Calu3 (cell line): ENCODE data around the gene OR8G1. TPM values are rescaled to one million over a fixed set of nuclear protein-coding genes. Genes with fewer than 3 reads are reported as not detected.

Experiments
- BruUV-seq: library from RNA; stranded (reverse); fragments of 400-500 nt; replicated peaks from 2 replicates; lab custom pipeline; 2021; lab: Mats Ljungman, UMichigan
- CTCF ChIA-PET: fragments of 300-600 bp; sonication (Branson Sonifier 250); formaldehyde crosslinking; loops from one replicate; lab custom pipeline; 2022; ENCODE audit warnings: antibody characterized with exemption; lab: Charles Lee
- DNase-seq: peaks from one replicate; pipeline ENCODE4 v3.0.0; 2022
- H3K27ac Mint-ChIP-seq: one replicate; pipeline ENCODE4 v1.8.0; 2022; ENCODE audit warnings: mixed read lengths; ENCODE audit not compliant: unreplicated experiment
- H3K27me3 Mint-ChIP-seq: one replicate; pipeline ENCODE4 v1.8.0; 2022; ENCODE audit warnings: mixed read lengths; ENCODE audit not compliant: unreplicated experiment
- H3K36me3 Mint-ChIP-seq: one replicate; pipeline ENCODE4 v1.8.0; 2022; ENCODE audit warnings: mild to moderate bottlenecking, moderate library complexity, mixed read lengths; ENCODE audit not compliant: insufficient read depth, unreplicated experiment
- H3K4me1 Mint-ChIP-seq: one replicate; pipeline ENCODE4 v1.8.0; 2022; ENCODE audit warnings: mild to moderate bottlenecking, low read depth, mixed read lengths; ENCODE audit not compliant: unreplicated experiment
- H3K4me3 Mint-ChIP-seq: one replicate; pipeline ENCODE4 v1.8.0; 2022; ENCODE audit warnings: mild to moderate bottlenecking, low read depth, moderate library complexity, mixed read lengths; ENCODE audit not compliant: unreplicated experiment
- H3K9me3 Mint-ChIP-seq: one replicate; pipeline ENCODE4 v1.8.0; 2022; ENCODE audit warnings: low read depth, mixed read lengths; ENCODE audit not compliant: unreplicated experiment
- intact Hi-C: fragments of 100-400 bp; cut with micrococcal nuclease; formaldehyde crosslinking; loops from one replicate; pipeline ENCODE4 v1.10.0; 2022; ENCODE audit not compliant: unreplicated experiment
- total RNA-seq: library from RNA; stranded (reverse); gene quantifications from 2 replicates; pipeline ENCODE4 v1.2.3, GENCODE V29; 2022
- TF ChIP-seq, protein P1 (sequence below): fragments of 200-600 bp; IDR thresholded peaks from one replicate; pipeline ENCODE4 v1.8.0; 2022; ENCODE audit warnings: antibody characterized with exemption; ENCODE audit not compliant: unreplicated experiment

The OR8G1 gene
- total RNA-seq, 1 experiment from 2014 or later: not detected

DNA sequence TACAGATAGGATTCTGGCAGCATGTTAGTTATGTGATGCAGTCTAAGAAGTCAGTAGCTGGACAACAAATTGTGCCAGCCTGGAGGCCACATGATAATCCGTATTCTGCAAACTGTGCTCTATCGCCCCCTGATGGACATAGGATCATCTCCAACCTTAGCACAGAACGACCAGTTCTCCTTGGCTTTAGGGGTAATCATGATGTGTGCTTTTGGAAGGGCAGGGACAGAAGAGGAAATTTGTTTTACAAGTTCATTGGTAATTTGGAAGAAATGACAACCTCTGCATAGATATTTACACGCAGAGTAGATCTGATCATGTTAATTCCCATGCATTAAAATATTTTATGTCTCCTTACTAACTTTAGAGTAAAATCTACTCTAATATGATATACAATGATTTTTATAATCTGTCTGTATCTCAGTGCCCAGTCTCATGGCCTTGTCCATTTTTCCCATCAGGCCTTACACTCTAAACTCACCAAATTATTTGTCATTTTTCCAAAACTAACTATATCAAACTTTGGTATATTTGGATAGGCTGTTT, 45.6 kb upstream of the OR8G1 start:
- intact Hi-C loops: loop anchor here (1.0 to 10.0 kb wide), 2 partner anchors 90 to 124 kb away; no protein-coding TSS in a partner anchor
- TF ChIP-seq, protein P1, sequence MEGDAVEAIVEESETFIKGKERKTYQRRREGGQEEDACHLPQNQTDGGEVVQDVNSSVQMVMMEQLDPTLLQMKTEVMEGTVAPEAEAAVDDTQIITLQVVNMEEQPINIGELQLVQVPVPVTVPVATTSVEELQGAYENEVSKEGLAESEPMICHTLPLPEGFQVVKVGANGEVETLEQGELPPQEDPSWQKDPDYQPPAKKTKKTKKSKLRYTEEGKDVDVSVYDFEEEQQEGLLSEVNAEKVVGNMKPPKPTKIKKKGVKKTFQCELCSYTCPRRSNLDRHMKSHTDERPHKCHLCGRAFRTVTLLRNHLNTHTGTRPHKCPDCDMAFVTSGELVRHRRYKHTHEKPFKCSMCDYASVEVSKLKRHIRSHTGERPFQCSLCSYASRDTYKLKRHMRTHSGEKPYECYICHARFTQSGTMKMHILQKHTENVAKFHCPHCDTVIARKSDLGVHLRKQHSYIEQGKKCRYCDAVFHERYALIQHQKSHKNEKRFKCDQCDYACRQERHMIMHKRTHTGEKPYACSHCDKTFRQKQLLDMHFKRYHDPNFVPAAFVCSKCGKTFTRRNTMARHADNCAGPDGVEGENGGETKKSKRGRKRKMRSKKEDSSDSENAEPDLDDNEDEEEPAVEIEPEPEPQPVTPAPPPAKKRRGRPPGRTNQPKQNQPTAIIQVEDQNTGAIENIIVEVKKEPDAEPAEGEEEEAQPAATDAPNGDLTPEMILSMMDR: peak; percentile 50
- no peak overlapping the region for H3K4me3 Mint-ChIP-seq
- H3K27ac Mint-ChIP-seq: no peak overlapping the region
- CTCF ChIA-PET: interaction anchor here (0.9 to 3.4 kb wide), 2 partner anchors 80 to 124 kb away, joined by 3 to 13 read pairs; partner anchors contain the start of gene VWA5A
- DNase-seq: peak; percentile 38
- no peaks in the 10 kb centered on the region for H3K4me1 Mint-ChIP-seq
- no peaks in the 10 kb centered on the region for H3K9me3 Mint-ChIP-seq
- no peaks in the 10 kb centered on the region for H3K36me3 Mint-ChIP-seq
- H3K27me3 Mint-ChIP-seq: no peaks in the 10 kb centered on the region
- BruUV-seq: no TSS peak

DNA sequence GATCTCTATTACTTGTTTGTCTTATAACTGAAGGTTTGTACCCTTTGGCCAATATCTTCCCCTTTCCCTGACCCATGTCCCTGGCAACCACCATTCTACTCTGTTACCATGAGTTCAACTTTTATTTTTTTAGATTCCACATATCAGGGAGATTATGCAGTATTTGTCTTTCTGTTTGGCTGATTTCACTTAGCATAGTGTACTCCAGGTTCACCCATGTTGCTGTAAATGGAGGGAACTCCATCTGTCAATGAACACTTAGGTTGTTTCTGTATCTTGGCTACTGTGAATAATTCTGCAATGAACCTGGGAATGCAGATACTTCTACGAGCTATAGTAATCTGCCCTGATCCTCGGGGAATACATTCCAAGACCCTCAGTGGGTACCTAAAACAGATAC, 42.9 kb upstream of the OR8G1 start:
- Mint-ChIP-seq H3K36me3 (no peaks in the 10 kb centered on the region), H3K9me3 (no peaks in the 10 kb centered on the region), H3K4me3 (no peak overlapping the region), H3K27me3 (no peaks in the 10 kb centered on the region), H3K4me1 (no peaks in the 10 kb centered on the region), H3K27ac (no peak overlapping the region)
- no TSS peak for BruUV-seq
- TF ChIP-seq, protein P1: no peak
- DNase-seq: no peak
- CTCF ChIA-PET: no interaction called here
- intact Hi-C loops: loop anchor here (10.0 kb wide), 1 partner anchor 93 kb away; no protein-coding TSS in a partner anchor

DNA sequence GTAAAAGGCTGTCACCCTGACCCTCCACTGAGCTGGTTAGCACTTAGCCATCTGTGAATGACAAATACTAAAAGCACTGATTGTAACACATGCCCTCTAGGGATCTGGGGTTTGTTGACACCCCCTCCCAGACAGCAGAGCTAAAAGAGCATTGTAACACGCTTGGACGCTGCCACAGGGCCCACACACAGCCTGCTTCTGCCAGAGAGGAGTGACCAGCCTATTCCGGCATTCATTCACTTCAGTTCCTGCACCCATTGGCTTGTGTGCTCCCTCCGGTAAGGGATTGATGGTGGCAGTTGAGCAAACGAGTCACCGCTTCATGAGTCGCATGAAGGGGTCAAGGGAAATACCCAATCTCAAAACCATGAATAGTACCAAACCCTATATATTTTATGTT, 42.0 kb upstream of the OR8G1 start:
- intact Hi-C loops: loop anchor here (10.0 kb wide), 1 partner anchor 94 kb away; no protein-coding TSS in a partner anchor
- TF ChIP-seq, protein P1: no peak
- no peak overlapping the region for H3K27ac Mint-ChIP-seq
- no peaks in the 10 kb centered on the region for H3K4me1 Mint-ChIP-seq
- no TSS peak for BruUV-seq
- CTCF ChIA-PET: no interaction called here
- no peaks in the 10 kb centered on the region for H3K36me3 Mint-ChIP-seq
- no peak for DNase-seq
- no peak overlapping the region for H3K4me3 Mint-ChIP-seq
- H3K27me3 Mint-ChIP-seq: no peaks in the 10 kb centered on the region
- no peaks in the 10 kb centered on the region for H3K9me3 Mint-ChIP-seq

DNA sequence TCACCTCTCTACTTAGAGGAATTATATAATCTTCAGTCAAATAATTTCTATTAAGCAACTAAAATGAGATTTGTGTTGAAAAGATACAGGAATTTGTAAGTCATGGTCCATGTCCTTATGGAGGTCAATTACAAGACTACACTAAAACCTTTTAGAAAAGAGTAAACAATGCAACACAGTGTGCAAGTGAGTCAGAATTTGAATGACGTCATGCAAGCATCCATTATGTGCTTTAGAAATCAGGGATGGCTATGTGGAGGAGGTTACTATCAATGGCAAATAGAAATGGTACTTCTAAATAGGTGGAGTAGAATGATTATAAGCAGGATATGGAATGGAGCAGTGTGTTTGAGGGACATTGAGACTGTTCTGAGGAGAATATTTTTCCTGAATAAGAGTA, 41.2 kb upstream of the OR8G1 start:
- Mint-ChIP-seq H3K4me1 (no peaks in the 10 kb centered on the region), H3K4me3 (no peak overlapping the region), H3K36me3 (no peaks in the 10 kb centered on the region), H3K27ac (no peak overlapping the region), H3K9me3 (no peaks in the 10 kb centered on the region), H3K27me3 (no peaks in the 10 kb centered on the region)
- CTCF ChIA-PET: no interaction called here
- intact Hi-C loops: loop anchor here (10.0 kb wide), 1 partner anchor 95 kb away; no protein-coding TSS in a partner anchor
- BruUV-seq: no TSS peak
- no peak for DNase-seq
- TF ChIP-seq, protein P1: no peak
